Pancreas (tissue), 10 donors: ENCODE results near the gene ADAMTSL5. TPM values are rescaled to one million over a fixed set of nuclear protein-coding genes. Genes with fewer than 3 reads are reported as not detected.

ENCODE experiments used
- ATAC-seq, 4 donors: fragments of 200-7000 bp; cut with Tn5 transposase; one replicate each; pipeline versions ENCODE4 v1.8.0 to v1.9.1; 2020; ENCODE audit warnings: mild to moderate bottlenecking in 4 of 4, moderate library complexity in 4 of 4
- DNase-seq, 6 donors: peaks; one replicate each; pipeline ENCODE4 v3.0.0-alpha.2; 2020
- FAIRE-seq: peaks from 2 replicates; lab custom pipeline; 2012; peaks lifted over from hg19 to GRCh38; lab: Jason Lieb, UNC
- H3K27ac ChIP-seq, 4 donors: fragments of 200-600 bp; sonication (generic); 1 replicate in 3 of 4; 2 replicates in 1 of 4; pipeline versions ENCODE4 v1.5.0 to v1.8.0; 2020
- H3K27me3 ChIP-seq, 4 donors: fragments of 200-600 bp; one replicate each; pipeline ENCODE4 v1.8.0; 2021
- H3K36me3 ChIP-seq, 3 donors: fragments of 200-600 bp; sonication (generic) in 1 of 3; one replicate each; pipeline versions ENCODE4 v1.5.0 to v1.8.0; 2020 to 2021
- H3K4me1 ChIP-seq, 3 donors: fragments of 200-600 bp; one replicate each; pipeline ENCODE4 v1.8.0; 2021
- H3K4me3 ChIP-seq, 4 donors: fragments of 200-600 bp; sonication (generic) in 2 of 4; one replicate each; pipeline versions ENCODE4 v1.5.0 to v1.8.0; 2020 to 2021
- H3K9me3 ChIP-seq, 4 donors: fragments of 200-600 bp; one replicate each; pipeline ENCODE4 v1.8.0; 2021
- CTCF ChIP-seq, 4 donors: fragments of 200-600 bp; sonication (generic) in 3 of 4; IDR thresholded peaks; one replicate each; pipeline versions ENCODE4 v1.5.0 to v1.8.0; 2021; ENCODE audit warnings: antibody characterized with exemption in 4 of 4
- WGBS, 2 donors: extraction: QIAGEN DNeasy Blood & Tissue Kit; methylation state at CpG; one replicate each; pipeline ENCODE4 v1.1.7; 2013; 5-methylcytosine and 5-hydroxymethylcytosine counted together
- intact Hi-C, 3 donors: fragments of 100-400 bp; cut with DNase I; formaldehyde crosslinking; loops; one replicate each; pipeline versions ENCODE4 v1.11.1 to v1.14.2; 2022
- polyA plus RNA-seq, 2 donors: library from polyadenylated mRNA; stranded (reverse); fragments of 200-250 nt; gene quantifications; one replicate each; pipeline ENCODE4 v1.2.3, GENCODE V29; 2013
- total RNA-seq, 6 donors: library from RNA; stranded (reverse); fragmentation: NEBNext Ultra II Directional in 4 of 6; extraction: Animal tissue kit (Norgen Biotek cat#: 25700) in 4 of 6; gene quantifications; one replicate each; pipeline versions ENCODE4 v1.2.1 to v1.2.4, GENCODE V29; 2021 to 2023
- donor health status: healthy with polysubstance abuse.
- donor health status: DM: no; HTN: no; CAD: no; lungs with moderate emphysema.
- donor health status: DM: no; HTN: no; CAD: no.
- donor health status: control.
- donor health status: control.
- donor health status: Bipolar disorder and iron deficiency.
- donor health status: DM: yes; HTN: yes; CAD: no.
- donor health status: DM: no; HTN: no; CAD: no.
- donor health status: DM: no; HTN: no; CAD: no.
- donor health status: DM: yes; HTN: yes; CAD: no.

Gene ADAMTSL5
- total and polyA plus RNA-seq, 8 donors, result 0.23 to 4.0 (median 0.69) TPM

GRCh38 chr19:1457031-1457739 is 55.6 kb downstream of the ADAMTSL5 start:
- no peak for ATAC-seq
- TF ChIP-seq CTCF (IDR thresholded peaks at IDR 0.05), result no peak
- Histone ChIP-seq H3K36me3 (no peaks in the 10 kb centered on the region), H3K4me3 (no peak overlapping the region), H3K4me1 (peaks cover 0 to 9% (median 0%) of the 10 kb centered on the region in 3 donors), H3K27me3 (peaks cover 0 to 14% (median under 1%) of the 10 kb centered on the region in 4 donors), H3K9me3 (no peaks in the 10 kb centered on the region), H3K27ac (no peak overlapping the region)
- FAIRE-seq, result no peak
- intact Hi-C loops, result no loop called here
- WGBS, 2 donors, result 9 to 11% methylated on average over 46 to 48 of the region's 48 CpGs
- peak in 2 of 6 donors; percentile 54 to 67 for DNase-seq

DNA sequence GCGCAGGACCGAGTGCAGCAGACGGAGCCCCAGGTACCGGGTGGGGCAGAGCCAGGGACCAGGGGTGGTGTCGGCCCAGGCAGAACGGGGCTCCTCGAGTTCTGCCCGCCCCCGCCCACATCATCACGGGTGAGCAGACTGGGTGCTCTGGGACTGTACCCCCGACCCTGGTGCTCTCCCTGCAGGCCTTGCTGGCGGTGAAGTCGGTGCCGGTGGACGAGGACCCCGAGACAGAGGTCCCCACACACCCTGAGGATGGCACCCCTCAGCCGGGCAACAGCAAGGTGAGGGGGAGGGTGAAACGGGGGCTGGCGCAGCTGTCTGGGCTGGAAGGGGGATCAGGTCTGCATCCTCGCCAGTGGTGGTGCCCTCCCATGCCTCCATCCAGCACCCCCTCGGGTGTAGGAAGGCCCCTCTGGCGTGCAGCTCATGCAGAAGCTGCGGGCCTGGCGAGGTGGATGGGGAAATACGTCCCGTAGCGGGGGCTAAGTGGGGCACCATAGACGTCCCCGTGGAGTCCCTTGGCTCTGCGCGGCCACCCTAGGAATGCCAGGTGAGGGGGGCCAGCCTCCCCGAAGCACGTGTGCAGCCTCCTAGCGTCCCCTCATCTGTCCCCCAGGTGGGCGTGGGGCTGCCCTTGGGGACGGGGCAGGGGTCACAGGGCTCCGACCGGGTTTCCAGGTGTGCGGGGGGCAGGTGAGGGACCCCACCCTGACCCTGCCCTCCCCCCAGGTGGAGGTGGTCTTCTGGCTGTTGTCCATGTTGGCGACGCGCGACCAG is 56.5 kb downstream of the ADAMTSL5 start:
- WGBS, 2 donors, result 17 to 29% methylated on average over 43 of the region's 43 CpGs
- intact Hi-C loops, result no loop called here
- Histone ChIP-seq H3K4me3 (no peak overlapping the region), H3K9me3 (no peaks in the 10 kb centered on the region), H3K4me1 (peaks cover 0 to 9% (median 0%) of the 10 kb centered on the region in 3 donors), H3K27me3 (peaks cover 0 to 14% (median 1%) of the 10 kb centered on the region in 4 donors), H3K36me3 (no peaks in the 10 kb centered on the region), H3K27ac (no peak overlapping the region)
- ATAC-seq (no peak), FAIRE-seq (no peak), DNase-seq (peak in 2 of 6 donors; percentile 50 to 86)
- no peak for TF ChIP-seq CTCF (IDR thresholded peaks at IDR 0.05)

- FAIRE-seq (no peak), ATAC-seq (peak; percentile 42 to 71 (median 60)), DNase-seq (peak in 5 of 6 donors; percentile 58 to 84 (median 74))
- Histone ChIP-seq H3K4me1 (peaks cover 0 to 9% (median 0%) of the 10 kb centered on the region in 3 donors), H3K27ac (no peak overlapping the region), H3K36me3 (no peaks in the 10 kb centered on the region), H3K27me3 (peaks cover 0 to 14% (median 1%) of the 10 kb centered on the region in 4 donors), H3K9me3 (no peaks in the 10 kb centered on the region), H3K4me3 (no peak overlapping the region)
- intact Hi-C loops, result no loop called here
- WGBS, 2 donors, result 5 to 7% methylated on average over 41 to 42 of the region's 42 CpGs
- TF ChIP-seq CTCF (IDR thresholded peaks at IDR 0.05), result no peak
These were observed 57.3 kb downstream of the ADAMTSL5 start for GRCh38 chr19:1455336-1456120.

Other genes with a start within 250 kb of the ADAMTSL5 start
- 100 to 1,000 TPM; 232 to 607 (median 483) TPM for gene CIRBP, start 243.7 kb downstream of the ADAMTSL5 start, total RNA-seq
- 1,000 to 10,000 TPM in 1 of 2 donors, 100 to 1,000 TPM in 1; 802 to 1,009 TPM for gene CIRBP, start 243.7 kb downstream of the ADAMTSL5 start, polyA plus RNA-seq
- gene FAM174C, start 237.5 kb downstream of the ADAMTSL5 start, total RNA-seq, result 10 to 100 TPM; 16.1 to 26.1 (median 22.9) TPM
- 10 to 100 TPM; 69.8 to 83.4 TPM for gene FAM174C, start 237.5 kb downstream of the ADAMTSL5 start, polyA plus RNA-seq
- under 1 TPM in 2 of 6 donors, not detected in 4; 0.22 to 0.94 TPM for gene EFNA2, start 227.1 kb downstream of the ADAMTSL5 start, total RNA-seq
- not detected for gene EFNA2, start 227.1 kb downstream of the ADAMTSL5 start, polyA plus RNA-seq
- 10 to 100 TPM; 32.1 to 56.3 (median 42.5) TPM for gene NDUFS7, start 129.1 kb downstream of the ADAMTSL5 start, total RNA-seq
- gene NDUFS7, start 129.1 kb downstream of the ADAMTSL5 start, polyA plus RNA-seq, result 10 to 100 TPM; 57.8 to 70.8 TPM
- 100 to 1,000 TPM in 1 of 6 donors, 10 to 100 TPM in 5; 46.2 to 116 (median 64.4) TPM for gene GAMT, start 111.5 kb downstream of the ADAMTSL5 start, total RNA-seq
- 100 to 1,000 TPM in 1 of 2 donors, 10 to 100 TPM in 1; 65.2 to 200 TPM for gene GAMT, start 111.5 kb downstream of the ADAMTSL5 start, polyA plus RNA-seq
- 10 to 100 TPM; 35.3 to 67.4 (median 48.7) TPM for gene DAZAP1, start 105.4 kb downstream of the ADAMTSL5 start, total RNA-seq
- 10 to 100 TPM; 63.8 to 64.4 TPM for gene DAZAP1, start 105.4 kb downstream of the ADAMTSL5 start, polyA plus RNA-seq
- gene RPS15, start 74.6 kb downstream of the ADAMTSL5 start, total RNA-seq, result 1,000 to 10,000 TPM in 1 of 6 donors, 100 to 1,000 TPM in 5; 596 to 1,125 (median 797) TPM
- gene RPS15, start 74.6 kb downstream of the ADAMTSL5 start, polyA plus RNA-seq, result 1,000 to 10,000 TPM; 1,641 to 1,709 TPM
- gene APC2, start 62.9 kb downstream of the ADAMTSL5 start, total RNA-seq, result under 1 TPM in 5 of 6 donors, not detected in 1; 0.04 to 0.23 (median 0.06) TPM
- under 1 TPM; 0.05 to 0.27 TPM for gene APC2, start 62.9 kb downstream of the ADAMTSL5 start, polyA plus RNA-seq
- 10 to 100 TPM; 10.7 to 19.3 (median 13.4) TPM for gene C19orf25, start 33.8 kb downstream of the ADAMTSL5 start, total RNA-seq
- 10 to 100 TPM; 21.5 to 39.0 TPM for gene C19orf25, start 33.8 kb downstream of the ADAMTSL5 start, polyA plus RNA-seq
- gene PCSK4, start 22.7 kb downstream of the ADAMTSL5 start, total RNA-seq, result 1 to 10 TPM; 1.5 to 2.7 (median 2.3) TPM
- gene PCSK4, start 22.7 kb downstream of the ADAMTSL5 start, polyA plus RNA-seq, result 10 to 100 TPM in 1 of 2 donors, 1 to 10 TPM in 1; 9.9 to 11.5 TPM
- 10 to 100 TPM; 12.6 to 22.0 (median 16.9) TPM for gene REEP6, start 21.8 kb downstream of the ADAMTSL5 start, total RNA-seq
- gene REEP6, start 21.8 kb downstream of the ADAMTSL5 start, polyA plus RNA-seq, result 10 to 100 TPM; 14.5 to 24.1 TPM
- not detected for gene PLK5, start 11.1 kb upstream of the ADAMTSL5 start, total RNA-seq
- under 1 TPM; 0.11 to 0.23 TPM for gene PLK5, start 11.1 kb upstream of the ADAMTSL5 start, polyA plus RNA-seq
- gene MEX3D, start 55.3 kb upstream of the ADAMTSL5 start, total RNA-seq, result 10 to 100 TPM in 4 of 6 donors, 1 to 10 TPM in 2; 8.1 to 21.2 (median 10.3) TPM
- gene MEX3D, start 55.3 kb upstream of the ADAMTSL5 start, polyA plus RNA-seq, result 1 to 10 TPM; 2.6 to 4.3 TPM
- 10 to 100 TPM; 17.4 to 38.2 (median 26.4) TPM for gene MBD3, start 79.8 kb upstream of the ADAMTSL5 start, total RNA-seq
- gene MBD3, start 79.8 kb upstream of the ADAMTSL5 start, polyA plus RNA-seq, result 100 to 1,000 TPM in 1 of 2 donors, 10 to 100 TPM in 1; 77.9 to 113 TPM
- 10 to 100 TPM; 40.5 to 89.4 (median 75.5) TPM for gene UQCR11, start 92.4 kb upstream of the ADAMTSL5 start, total RNA-seq
- 10 to 100 TPM; 49.3 to 72.3 TPM for gene UQCR11, start 92.4 kb upstream of the ADAMTSL5 start, polyA plus RNA-seq
- gene TCF3, start 139.6 kb upstream of the ADAMTSL5 start, total RNA-seq, result 10 to 100 TPM; 19.8 to 41.9 (median 24.8) TPM
- 10 to 100 TPM; 32.3 to 32.4 TPM for gene TCF3, start 139.6 kb upstream of the ADAMTSL5 start, polyA plus RNA-seq
- under 1 TPM in 1 of 6 donors, not detected in 5; 0.13 TPM for gene ONECUT3, start 240.5 kb upstream of the ADAMTSL5 start, total RNA-seq
- gene ONECUT3, start 240.5 kb upstream of the ADAMTSL5 start, polyA plus RNA-seq, result not detected